Measurements from ENCODE around the gene SPATA12.

Gene SPATA12

GRCh38 chr3:57087361-57088092 lies 27.1 kb downstream of the SPATA12 start:
- H3K4me1 Mint-ChIP-seq = no peaks in the 10 kb centered on the region
- no peaks in the 10 kb centered on the region for H3K9me3 Mint-ChIP-seq
- H3K27ac Mint-ChIP-seq = no peak overlapping the region
- no peak overlapping the region for H3K4me3 Mint-ChIP-seq
- ATAC-seq = no peak
- DNase-seq = no peak
- H3K27me3 Mint-ChIP-seq = no peaks in the 10 kb centered on the region

GRCh38 chr3:57088503-57088902 lies 28.0 kb downstream of the SPATA12 start:
- Mint-ChIP-seq H3K4me1 (no peaks in the 10 kb centered on the region), H3K27ac (peak overlapping the region in 1 of 2 donors; percentile 8), H3K4me3 (no peak overlapping the region), H3K9me3 (no peaks in the 10 kb centered on the region), H3K27me3 (no peaks in the 10 kb centered on the region)
- no peak for ATAC-seq
- DNase-seq = no peak

GRCh38 chr3:57089043-57089442 lies 28.6 kb downstream of the SPATA12 start:
- no peak overlapping the region for H3K4me3 Mint-ChIP-seq
- DNase-seq = no peak
- no peaks in the 10 kb centered on the region for H3K4me1 Mint-ChIP-seq
- no peaks in the 10 kb centered on the region for H3K9me3 Mint-ChIP-seq
- peak overlapping the region in 1 of 2 donors; percentile 79 for H3K27ac Mint-ChIP-seq
- ATAC-seq = no peak
- no peaks in the 10 kb centered on the region for H3K27me3 Mint-ChIP-seq

- DNase-seq = no peak
Observed at GRCh38 chr3:57091521-57092273, 31.2 kb downstream of the SPATA12 start.

GRCh38 chr3:57093489-57093888 lies 33.0 kb downstream of the SPATA12 start:
- ATAC-seq (no peak), DNase-seq (no peak)
- no peaks in the 10 kb centered on the region for H3K4me1 Mint-ChIP-seq
- H3K27me3 Mint-ChIP-seq = no peaks in the 10 kb centered on the region
- H3K9me3 Mint-ChIP-seq = no peaks in the 10 kb centered on the region
- no peak overlapping the region for H3K27ac Mint-ChIP-seq
- no peak overlapping the region for H3K4me3 Mint-ChIP-seq

More at GRCh38 chr3:57091521-57092273, 31.2 kb downstream of the SPATA12 start:
- no peaks in the 10 kb centered on the region for H3K9me3 Mint-ChIP-seq
- H3K4me3 Mint-ChIP-seq = no peak overlapping the region
- H3K27me3 Mint-ChIP-seq = no peaks in the 10 kb centered on the region
- no peak overlapping the region for H3K27ac Mint-ChIP-seq
- no peak for ATAC-seq
- no peaks in the 10 kb centered on the region for H3K4me1 Mint-ChIP-seq

- H3K27me3 Mint-ChIP-seq = no peaks in the 10 kb centered on the region
- H3K4me1 Mint-ChIP-seq = no peaks in the 10 kb centered on the region
- DNase-seq (no peak), ATAC-seq (no peak)
- no peak overlapping the region for H3K4me3 Mint-ChIP-seq
- no peaks in the 10 kb centered on the region for H3K9me3 Mint-ChIP-seq
- H3K27ac Mint-ChIP-seq = no peak overlapping the region
Observed at GRCh38 chr3:57093971-57094535, 33.6 kb downstream of the SPATA12 start.

GRCh38 chr3:57094575-57094974 lies 34.1 kb downstream of the SPATA12 start:
- Mint-ChIP-seq H3K4me1 (no peaks in the 10 kb centered on the region), H3K27ac (no peak overlapping the region), H3K9me3 (no peaks in the 10 kb centered on the region), H3K27me3 (no peaks in the 10 kb centered on the region), H3K4me3 (no peak overlapping the region)
- ATAC-seq (no peak), DNase-seq (no peak)

GRCh38 chr3:57095363-57095762 lies 34.9 kb downstream of the SPATA12 start:
- Mint-ChIP-seq H3K27ac (no peak overlapping the region), H3K4me3 (no peak overlapping the region), H3K27me3 (no peaks in the 10 kb centered on the region), H3K4me1 (no peaks in the 10 kb centered on the region), H3K9me3 (no peaks in the 10 kb centered on the region)
- DNase-seq (no peak), ATAC-seq (no peak)

- Mint-ChIP-seq H3K4me3 (no peak overlapping the region), H3K4me1 (no peaks in the 10 kb centered on the region), H3K27me3 (no peaks in the 10 kb centered on the region), H3K27ac (no peak overlapping the region), H3K9me3 (no peaks in the 10 kb centered on the region)
- DNase-seq (no peak), ATAC-seq (no peak)
Observed at GRCh38 chr3:57097536-57097935, 37.1 kb downstream of the SPATA12 start.

- no peak overlapping the region for H3K4me3 Mint-ChIP-seq
- DNase-seq (no peak), ATAC-seq (peak; percentile 26)
- no peaks in the 10 kb centered on the region for H3K9me3 Mint-ChIP-seq
- H3K27me3 Mint-ChIP-seq = no peaks in the 10 kb centered on the region
- H3K4me1 Mint-ChIP-seq = no peaks in the 10 kb centered on the region
- H3K27ac Mint-ChIP-seq = no peak overlapping the region
Observed at GRCh38 chr3:57098418-57099310, 38.2 kb downstream of the SPATA12 start.

GRCh38 chr3:57100046-57100695 lies 39.7 kb downstream of the SPATA12 start:
- H3K9me3 Mint-ChIP-seq = no peaks in the 10 kb centered on the region
- ATAC-seq = peak; percentile 75
- DNase-seq = peak; percentile 54 to 60
- H3K4me3 Mint-ChIP-seq = no peak overlapping the region
- no peaks in the 10 kb centered on the region for H3K27me3 Mint-ChIP-seq
- no peak overlapping the region for H3K27ac Mint-ChIP-seq
- H3K4me1 Mint-ChIP-seq = no peaks in the 10 kb centered on the region

- Mint-ChIP-seq H3K4me3 (no peak overlapping the region), H3K9me3 (no peaks in the 10 kb centered on the region), H3K27me3 (no peaks in the 10 kb centered on the region), H3K4me1 (no peaks in the 10 kb centered on the region), H3K27ac (no peak overlapping the region)
- ATAC-seq = no peak
- no peak for DNase-seq
Observed at GRCh38 chr3:57105585-57105984, 45.1 kb downstream of the SPATA12 start.

GRCh38 chr3:57108684-57109083 lies 48.2 kb downstream of the SPATA12 start:
- ATAC-seq = no peak
- DNase-seq = no peak
- no peaks in the 10 kb centered on the region for H3K9me3 Mint-ChIP-seq
- no peak overlapping the region for H3K4me3 Mint-ChIP-seq
- H3K27ac Mint-ChIP-seq = no peak overlapping the region
- H3K4me1 Mint-ChIP-seq = no peaks in the 10 kb centered on the region
- H3K27me3 Mint-ChIP-seq = no peaks in the 10 kb centered on the region

GRCh38 chr3:57109437-57110199 lies 49.2 kb downstream of the SPATA12 start:
- Mint-ChIP-seq H3K4me3 (no peak overlapping the region), H3K27ac (no peak overlapping the region), H3K27me3 (no peaks in the 10 kb centered on the region), H3K9me3 (no peaks in the 10 kb centered on the region), H3K4me1 (no peaks in the 10 kb centered on the region)
- ATAC-seq = no peak
- DNase-seq = no peak
